HG03025 (cell line): ENCODE data around the gene S100A5.
"Not testable (repeated sequence)": the region's sequence is repeated elsewhere in the genome, so short reads cannot be mapped to it uniquely, and the experiment has no call there.

ENCODE experiments used
- ATAC-seq: cut with Tn5 transposase; IDR thresholded peaks from one replicate; pipeline ENCODE4 v1.9.1; 2021; ENCODE audit warnings: mild to moderate bottlenecking, moderate library complexity; ENCODE audit not compliant: unreplicated experiment, low FRiP score

S100A5 gene

DNA sequence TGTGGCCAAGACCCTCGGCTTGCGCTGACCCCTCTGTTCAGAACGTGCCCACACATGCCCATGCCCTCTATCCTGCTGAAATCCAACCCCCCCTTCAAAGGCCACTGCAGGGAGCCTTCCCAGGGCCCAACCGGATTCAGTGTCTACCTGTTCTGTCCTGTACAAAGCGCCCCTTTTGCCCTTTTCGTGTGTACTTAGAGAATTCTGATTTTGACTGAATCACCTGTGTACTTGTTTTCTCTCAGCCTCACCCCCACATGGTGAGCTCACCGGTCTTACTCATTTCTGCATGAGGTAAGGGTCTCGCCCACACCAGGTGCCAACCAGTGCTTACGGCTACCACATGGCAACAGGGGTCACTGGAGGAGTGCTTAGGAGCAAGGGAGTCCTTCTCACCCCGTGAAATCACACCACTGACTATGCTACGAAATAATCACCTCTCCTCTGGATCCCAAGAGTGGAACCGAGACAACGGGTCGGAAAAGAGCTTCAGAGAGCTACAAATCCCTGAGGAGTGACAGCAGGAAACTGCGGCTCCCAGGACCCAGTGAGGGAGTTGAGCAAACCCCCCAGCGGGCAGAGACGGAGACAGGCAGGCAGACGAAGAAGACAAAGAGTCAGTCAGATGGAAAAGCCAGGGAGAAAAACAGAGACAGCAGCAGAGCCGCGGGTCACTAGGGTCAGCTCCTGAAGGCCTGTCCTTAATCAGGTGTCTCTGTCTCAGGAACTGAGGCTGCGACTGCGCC lies 27.1 kb upstream of the S100A5 start:
- no peak for ATAC-seq

DNA sequence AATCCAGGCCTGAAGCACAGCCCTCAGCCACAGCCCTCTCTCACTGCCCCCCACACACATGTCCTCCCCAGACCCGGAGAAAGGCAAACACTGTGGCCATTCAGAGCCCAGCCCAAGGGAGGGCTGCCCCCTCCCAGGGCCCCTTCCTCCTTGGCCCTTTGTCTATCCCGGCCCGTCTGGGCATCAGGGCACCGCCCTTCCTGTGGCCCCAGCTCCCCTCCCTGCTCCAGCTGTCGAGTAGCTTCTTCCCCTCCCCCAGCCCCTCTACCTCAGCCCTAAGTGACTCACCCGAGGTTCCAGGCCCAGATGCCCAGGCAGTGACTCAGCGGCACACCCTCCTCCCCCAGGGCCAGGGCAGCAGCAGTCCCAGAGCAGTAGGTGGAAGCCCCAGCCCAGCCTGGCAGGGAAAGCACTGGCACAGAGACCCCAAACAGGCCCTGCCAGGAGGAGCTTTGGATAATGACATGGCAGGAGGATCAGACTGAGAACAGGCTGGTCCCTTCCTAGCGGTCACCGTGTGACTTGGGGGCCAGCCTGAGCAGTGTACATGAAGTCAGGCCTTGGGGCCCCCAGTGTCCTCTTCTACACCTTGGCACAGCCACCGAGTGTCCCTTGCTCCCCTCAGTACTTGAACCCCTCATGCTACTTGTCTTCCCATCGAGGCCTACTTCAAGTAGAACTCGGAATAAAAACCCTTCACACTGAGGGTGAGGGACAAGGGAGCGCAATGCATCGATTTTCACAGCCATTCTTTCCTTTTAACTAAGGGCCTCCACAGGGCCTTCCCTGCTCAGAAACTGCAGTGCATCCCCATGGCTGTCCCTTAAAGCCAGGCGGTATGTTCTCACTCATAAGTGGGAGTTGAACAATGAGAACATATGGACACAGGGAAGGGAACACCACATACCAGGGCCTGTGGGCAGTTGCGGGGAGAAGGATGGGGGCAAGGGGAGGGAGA lies 26.0 kb upstream of the S100A5 start:
- no peak for ATAC-seq

DNA sequence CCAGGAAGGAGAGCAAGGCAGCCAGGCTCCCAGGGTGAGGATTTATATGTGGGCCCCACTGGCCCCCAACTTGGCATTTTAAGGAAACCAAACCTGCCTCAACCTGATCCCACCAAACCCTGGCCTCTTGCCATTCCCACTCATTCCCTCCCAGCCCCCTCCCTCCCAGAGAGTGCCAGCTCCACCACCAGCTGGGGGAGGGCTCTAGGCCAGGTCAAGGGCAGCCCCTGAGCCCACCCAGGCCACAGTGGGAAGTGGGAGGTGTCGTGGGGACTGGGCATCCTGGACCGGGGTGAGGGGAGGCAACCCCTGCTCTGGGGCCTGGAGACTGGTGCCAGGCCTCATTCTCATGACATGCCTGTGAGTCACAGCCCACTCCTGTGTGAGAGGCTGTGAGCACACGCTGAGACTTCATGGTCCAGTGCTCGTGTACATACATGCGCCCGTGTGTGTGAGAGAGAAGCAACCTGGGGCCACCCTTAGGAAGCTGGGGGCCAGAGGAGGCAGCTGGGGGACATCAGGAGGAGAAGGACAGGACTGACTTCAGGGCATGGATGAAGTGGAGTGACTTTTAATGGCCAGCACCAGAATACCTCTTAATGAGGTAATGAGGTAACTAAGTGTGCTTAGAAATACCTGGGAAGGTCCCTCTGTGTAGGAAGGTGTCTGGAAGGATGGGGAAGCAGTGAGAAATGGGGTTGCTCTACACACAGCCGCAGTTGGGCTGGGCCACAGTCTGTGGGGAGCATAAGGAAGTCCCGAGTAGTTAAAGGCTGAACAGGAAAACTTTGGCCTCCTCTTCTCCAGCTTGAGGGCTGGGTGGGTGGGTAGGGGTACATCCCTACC lies 25.0 kb upstream of the S100A5 start, which contains the start of gene S100A2:
S100A2 (minus strand) TSS at position 316 of the 846 bp plus-strand sequence. CDS start 1,967 bp downstream, outside the sequence.
- ATAC-seq, result no peak

DNA sequence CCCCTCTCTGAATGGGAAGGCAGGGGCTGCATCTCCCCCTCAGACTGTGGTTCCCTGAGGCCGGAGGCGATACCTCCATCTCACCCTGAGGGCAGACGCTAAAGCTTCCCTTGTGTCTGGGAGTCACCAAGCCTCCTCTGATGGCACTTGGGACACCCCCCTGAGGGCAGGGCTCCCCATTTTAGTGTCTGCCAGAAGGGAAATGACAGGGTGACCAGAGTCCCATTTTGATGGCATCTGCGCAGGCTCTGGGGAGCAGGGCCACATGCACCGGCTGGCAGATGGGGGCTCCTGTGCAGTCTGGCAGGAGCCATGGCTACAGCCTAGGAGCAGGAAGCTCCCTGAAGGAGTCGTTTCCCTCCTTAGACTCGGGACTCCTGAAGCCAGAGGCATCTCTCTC lies 23.3 kb upstream of the S100A5 start:
- ATAC-seq, result no peak

DNA sequence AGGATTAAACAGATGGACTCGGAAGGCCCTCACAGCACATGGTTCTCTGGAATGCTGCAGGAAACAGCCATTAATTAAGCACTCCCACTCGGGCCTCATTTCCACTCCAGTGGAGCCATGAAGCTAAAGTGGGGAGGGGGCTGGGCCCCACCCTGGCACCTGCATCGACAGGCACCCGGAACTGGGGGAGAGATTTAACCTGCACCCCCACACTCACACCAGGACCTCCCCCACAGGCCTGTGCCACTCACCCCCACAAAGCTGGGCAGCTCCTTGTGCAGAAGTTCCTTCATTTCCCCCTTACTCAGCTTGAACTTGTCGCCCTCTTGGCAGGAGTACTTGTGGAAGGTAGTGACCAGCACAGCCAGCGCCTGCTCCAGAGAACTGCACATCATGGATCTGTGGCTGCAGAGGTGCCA lies 22.8 kb upstream of the S100A5 start:
- no peak for ATAC-seq

DNA sequence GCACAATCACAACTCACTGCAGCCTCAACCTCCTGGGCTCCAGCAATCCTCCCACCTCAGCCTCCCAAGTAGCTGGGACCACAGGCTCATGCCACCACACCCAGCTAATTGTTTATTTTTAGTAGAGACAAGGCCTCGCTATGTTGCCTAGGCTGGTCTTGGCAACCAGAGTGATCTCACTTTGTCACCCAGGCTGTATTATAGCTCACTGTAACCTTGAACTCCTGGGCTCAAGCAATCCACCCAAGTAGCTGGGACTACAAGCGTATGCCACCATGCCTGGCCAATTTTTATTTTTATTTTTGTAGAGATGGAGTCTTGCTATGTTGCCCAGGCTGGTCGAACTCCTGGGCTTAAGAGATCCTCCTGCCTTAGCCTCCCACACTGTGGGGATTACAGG lies 21.3 kb upstream of the S100A5 start:
- not testable (repeated sequence) for ATAC-seq

DNA sequence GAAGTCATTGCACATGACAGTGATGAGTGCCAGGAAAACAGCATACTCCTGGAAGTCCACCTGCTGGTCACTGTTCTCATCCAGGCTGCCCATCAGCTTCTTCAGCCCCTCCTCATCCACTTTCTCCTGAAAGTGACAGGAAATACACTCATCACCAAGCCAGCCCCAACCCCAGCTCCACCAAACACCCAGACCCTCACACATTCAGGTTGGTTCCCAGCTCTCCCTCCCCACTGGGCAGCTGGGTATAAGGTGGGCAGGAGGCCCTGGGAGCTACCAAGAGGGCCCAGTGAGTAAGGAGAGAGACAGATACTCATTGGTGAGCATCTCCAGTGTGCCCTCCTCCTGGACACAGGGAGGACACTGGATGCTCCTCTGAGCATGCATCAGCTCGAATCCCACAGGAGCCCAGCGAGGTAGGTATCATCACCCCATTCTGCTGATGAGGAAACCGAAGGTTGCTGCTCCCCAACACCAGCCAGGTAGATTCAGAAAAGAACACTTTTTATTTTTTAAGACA lies 20.8 kb upstream of the S100A5 start:
- no peak for ATAC-seq

DNA sequence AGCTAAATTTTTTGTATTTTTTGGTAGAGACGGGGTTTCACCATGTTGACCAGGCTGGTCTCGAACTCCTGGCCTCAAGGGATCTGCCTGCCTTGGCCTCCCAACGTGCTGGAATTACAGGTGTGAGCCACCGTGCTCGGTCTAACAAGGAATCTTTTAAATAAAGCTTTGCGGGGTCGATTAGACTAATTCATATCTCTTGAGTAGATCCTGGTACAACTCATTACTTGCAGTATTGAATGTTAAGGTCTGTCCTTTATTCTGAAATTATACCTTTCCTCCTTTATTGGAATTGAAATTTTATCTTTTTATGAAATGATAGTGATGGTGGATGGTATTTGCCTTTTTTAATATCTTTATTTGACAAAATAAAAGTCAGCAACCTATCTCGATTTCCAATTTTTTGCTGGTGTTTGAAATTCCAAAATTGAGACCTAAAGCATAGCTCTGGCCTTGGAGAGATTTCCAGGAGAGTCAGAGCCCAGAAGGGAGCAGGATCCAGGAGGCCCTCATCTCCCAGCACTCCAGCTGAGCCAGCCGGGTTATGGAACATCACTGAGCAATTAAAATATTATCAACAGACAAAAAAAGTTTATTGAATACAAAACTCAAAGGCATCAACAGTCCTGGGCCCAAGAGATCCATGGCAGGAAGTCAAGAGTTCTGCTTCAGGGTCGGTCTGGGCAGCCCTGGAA lies 20.2 kb upstream of the S100A5 start:
- no peak for ATAC-seq

DNA sequence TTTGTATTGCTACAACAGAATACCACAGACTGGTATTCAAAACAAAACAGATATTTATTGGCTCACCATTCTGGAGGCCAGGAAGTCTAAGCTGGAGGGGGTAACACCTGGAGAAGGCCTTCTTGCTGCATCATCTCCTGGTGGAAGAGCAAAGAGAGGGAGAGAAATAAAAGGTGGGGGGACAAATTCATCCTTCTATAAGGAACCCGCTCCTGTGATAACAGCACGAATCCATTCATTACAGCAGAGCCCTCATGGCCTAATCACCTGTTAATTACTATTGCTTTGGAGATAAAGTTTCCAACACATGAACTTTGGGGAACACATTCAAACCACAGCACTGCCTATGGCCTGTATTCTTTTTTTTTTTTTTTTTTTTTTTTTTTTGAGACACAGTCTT lies 19.5 kb upstream of the S100A5 start:
- ATAC-seq, result no peak

DNA sequence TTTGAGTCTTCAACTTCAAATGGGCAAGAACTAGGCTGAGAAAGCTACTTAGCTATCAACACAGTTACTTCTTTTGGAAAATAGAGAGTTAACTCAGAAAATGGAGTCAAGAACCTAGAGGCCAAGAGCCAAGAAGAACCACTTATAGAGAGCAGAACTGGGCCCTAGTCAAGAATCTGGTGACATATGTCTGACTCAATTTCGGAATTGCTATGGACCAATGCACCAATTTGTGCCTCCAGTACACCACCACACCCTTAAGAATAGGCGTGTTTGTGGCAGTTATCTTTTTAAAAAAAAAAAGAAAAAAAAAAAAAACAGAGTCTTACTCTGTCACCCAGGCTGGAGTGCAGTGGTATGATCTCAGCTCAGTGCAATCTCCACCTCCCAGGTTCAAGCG lies 17.1 kb upstream of the S100A5 start:
- no peak for ATAC-seq

DNA sequence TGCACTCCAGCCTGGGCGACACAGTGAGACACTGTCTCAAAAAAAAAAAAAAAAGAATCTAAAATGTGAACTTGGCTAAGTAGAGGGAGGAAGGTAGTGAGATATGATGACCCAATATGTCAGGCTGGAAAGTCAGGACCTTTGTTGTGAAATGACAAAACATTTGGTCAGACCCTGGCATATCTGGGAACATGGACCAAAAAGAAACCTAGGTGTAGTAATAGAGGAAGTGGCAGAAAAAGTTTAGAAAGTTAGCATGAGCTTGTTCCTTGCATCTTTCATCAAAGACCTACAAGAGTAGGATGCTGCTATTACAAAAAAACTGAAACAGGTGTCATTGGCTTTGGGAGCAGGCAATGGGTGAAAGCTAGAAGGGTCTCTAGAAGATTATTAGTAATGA lies 15.6 kb upstream of the S100A5 start:
- ATAC-seq, result no peak

DNA sequence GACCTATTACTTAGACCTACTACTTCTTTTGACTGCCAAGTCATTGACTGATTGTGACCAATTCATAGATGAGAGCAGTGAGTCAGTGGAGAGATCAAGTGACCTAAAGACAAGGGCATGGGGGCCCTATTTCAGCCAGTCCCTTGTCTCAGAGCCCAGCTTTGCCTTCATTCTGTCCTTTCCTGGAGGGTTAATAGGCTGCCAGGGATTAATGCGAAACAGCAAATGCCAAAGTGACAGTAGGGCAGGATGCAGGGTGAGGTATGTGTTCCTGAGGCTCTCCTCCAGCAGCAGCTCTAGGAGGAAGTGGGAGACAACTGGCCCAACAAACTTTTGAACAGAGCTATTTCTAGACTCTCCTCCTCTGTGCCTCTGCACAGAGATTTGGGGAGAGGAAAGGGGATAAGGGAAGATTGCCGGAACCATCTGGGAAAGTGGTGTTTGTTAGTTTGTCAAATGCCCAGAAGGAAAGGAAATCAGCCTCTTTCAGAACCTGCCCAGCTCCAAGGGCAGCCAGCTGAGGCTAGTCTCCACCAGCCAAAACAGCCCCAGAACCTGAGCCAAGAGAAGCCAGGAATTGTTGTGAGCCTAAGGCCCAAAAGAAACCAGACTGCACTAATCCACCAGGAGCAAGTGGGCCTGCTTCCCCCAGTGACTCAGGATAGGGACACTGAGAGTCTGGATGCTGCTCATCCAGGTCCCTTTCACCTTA lies 13.3 kb upstream of the S100A5 start:
- no peak for ATAC-seq

DNA sequence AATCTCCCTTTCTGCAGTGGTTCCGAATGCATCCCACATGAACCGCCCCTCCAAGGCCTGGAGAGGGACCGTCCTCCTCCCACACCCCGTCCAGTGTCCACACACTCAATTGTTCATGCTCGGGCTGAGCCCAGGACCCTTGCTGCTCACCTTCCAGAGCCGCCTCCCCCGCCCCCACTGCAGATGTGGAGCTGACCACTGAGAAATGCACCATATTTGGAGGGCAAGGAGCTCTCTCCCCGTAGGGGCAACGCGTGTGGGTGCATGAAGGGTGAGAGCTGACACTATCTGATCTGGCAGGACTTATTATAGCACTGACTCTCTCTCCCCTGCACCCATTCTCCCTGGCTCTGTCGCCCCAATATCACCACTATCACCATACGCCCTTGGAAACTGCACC lies 12.4 kb upstream of the S100A5 start:
- ATAC-seq, result no peak

DNA sequence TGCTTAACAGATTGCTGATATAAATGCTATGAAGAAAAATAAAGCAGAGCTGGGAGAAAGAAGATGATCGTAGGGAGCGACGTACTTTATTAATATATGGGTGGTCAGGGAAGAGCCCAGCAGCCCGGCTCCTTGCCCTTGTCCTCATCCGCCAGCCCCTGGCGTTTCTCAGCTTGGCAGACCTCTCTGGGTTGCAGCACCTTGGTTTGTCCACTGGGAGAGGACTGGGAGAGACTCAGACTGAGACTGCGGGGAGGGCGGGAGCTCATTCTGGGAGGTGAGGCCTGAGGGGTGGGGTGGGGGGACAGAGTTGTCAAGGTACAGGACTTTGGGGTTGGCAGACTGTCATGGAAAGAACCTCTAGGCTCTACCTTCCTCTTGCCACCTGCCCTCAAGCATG lies 11.6 kb upstream of the S100A5 start:
- ATAC-seq, result no peak

DNA sequence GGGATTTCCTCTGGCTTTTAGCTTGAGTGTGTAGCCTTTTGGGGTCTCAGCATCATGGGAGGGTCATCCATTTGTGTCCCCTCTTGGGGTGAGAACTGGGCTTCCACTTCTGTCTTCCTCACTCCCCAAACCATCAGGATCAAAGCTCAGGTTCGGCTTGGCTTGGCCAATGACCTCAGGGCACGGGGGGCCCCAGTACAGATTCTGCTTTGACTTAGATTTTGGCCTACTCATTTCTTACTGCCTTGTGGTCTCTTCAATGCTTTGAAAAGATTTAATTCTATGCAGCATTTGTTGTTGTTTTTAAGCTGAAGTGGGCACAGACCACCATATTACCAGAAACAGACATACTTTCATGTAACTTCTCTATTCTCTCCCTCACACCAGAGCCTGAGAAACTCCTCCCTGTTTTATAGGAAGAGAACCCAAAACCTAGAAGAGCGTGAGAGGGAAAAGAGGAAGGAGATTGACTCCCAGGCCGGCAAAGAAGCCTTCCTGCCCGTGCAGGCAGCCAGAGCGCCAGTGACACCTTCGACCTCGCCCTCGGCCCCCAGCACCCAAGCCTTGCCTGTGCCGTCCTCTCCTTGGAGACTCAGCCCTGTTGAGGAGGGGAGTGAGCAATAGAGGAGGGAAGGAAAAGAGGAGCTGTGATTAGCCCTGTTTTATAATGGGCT lies 10.2 kb upstream of the S100A5 start:
- ATAC-seq, result no peak

DNA sequence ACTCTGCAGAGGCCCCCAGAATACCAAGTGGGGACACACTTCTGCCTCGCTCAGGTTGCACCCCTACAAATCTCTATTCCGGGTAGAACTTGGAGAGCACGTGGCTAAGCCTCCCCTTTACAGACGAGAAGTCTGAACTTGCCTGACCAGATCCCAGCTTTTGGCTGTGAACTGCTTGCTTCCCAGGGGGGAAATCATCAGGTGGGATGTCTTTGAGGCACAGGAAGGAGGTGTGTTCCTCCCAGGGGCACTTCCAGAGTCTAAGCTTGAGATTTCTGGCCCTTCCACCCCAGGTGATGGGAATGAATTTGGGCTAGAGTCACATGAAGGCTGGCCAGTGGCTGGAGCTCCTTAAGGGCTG lies 9.6 kb upstream of the S100A5 start:
- ATAC-seq, result no peak

DNA sequence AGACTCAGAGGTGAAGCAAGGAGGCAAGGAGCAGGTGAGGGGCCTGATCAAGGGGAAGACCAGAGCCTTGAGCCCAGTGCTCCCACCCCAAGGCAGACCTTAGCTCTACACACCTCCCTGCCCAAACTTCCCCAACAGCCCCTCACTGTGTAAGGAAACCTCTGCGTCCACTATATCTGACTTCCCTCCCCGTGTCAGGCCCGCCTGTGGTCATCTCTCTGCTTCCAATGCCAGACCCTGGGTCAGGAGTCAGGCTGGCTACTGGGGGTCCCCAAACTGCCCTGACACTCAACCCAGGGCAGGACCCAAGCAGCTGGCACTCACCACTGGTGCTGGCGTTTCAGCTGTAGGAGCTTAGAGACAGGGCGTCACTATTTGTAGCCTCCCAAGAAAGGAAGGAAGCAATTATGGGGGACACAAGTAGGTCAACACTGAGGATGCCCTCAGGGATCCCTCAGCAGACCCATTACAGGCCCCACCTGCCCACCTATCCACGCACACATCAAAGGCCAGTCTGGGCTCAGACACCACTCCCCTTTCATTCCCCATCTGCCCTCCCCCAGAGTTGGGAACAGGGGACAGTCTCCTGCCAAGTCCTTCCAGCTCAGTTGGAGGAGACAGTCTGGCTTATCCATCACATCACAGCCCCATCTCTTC lies 9.1 kb upstream of the S100A5 start:
- no peak for ATAC-seq
